IPS DF 4.7 (cell line): ENCODE data around the gene PTPRE.

Experiments used
- DNase-seq: peaks from one replicate; pipeline ENCODE4 v3.0.0-alpha.2; 2013; ENCODE audit warnings: low spot score; ENCODE audit errors: extremely low read depth

The PTPRE gene

DNA sequence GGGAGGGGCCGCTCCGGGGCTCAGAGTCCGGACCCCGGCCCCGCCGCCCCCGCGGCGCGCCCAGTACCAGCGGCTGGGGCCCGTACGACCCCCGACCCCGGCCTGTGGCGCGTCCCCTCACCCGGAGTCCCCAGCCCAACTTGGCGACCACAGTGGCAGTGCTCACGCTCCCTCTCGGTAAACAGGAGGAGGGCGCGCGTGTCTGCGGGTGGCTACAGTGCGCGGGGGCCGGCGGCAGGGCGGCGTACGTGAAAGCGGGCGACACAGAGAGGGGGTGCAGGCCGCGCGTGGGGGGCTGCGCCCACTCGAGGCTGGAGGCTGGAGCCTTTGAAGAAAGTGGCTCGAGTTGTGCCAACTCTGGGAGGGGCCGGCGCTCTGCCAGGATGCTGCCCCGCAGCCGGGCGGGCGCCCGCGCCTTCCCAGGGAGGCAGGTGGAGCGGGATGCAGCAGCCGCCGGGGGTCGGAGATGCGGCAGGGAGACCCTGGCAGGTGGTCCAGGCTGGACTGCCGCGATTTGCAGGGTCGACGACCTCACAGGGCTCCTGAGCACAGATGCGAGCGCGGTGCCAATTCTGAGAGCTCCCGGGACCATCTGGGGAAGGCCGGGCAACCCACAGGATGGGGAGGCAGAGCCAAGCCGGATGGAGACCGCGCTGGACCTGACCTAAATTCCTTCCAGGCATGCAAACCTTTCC, 655 bp downstream of the PTPRE start:
- DNase-seq: no peak

GRCh38 chr10:127908106-127908958, 1.4 kb downstream of the PTPRE start:
- DNase-seq: no peak

- no peak for DNase-seq
These were observed 2.0 kb downstream of the PTPRE start for GRCh38 chr10:127908959-127909267.

DNA sequence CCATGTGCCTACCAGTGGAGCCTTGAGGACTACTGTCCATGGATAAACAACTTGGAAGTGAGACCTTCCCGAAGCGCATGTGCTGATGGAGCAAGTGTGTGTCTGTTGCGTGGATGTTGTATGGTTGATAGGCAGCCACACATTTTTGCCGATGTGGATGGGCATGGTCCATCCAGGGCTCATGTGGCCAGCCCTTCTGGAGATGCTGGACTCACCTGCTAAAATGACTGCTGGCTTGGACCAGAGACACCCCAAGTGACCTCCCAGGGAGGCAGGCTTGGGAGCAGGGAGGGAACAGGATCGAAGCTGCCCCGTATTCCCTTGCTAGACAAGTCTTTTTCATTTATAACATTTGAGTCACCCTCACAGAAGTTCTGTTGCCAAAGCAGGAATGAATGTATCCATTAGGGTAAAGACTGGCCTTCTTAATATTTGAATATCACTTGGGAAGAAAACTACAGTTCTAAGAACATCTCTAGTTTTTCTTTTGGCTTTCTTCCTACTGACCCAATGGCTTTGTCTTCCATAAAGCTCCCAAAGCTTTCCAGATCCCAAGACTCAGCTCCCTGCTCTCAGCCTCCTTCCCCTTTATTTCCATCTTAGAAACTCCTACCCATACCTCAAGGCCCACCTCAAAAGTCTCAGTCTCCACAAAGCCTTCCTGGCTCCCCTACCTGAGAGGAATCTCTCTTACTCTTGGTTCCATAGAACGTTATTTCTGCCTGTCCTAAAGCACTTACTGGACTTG, 3.0 kb downstream of the PTPRE start:
- DNase-seq: no peak

DNA sequence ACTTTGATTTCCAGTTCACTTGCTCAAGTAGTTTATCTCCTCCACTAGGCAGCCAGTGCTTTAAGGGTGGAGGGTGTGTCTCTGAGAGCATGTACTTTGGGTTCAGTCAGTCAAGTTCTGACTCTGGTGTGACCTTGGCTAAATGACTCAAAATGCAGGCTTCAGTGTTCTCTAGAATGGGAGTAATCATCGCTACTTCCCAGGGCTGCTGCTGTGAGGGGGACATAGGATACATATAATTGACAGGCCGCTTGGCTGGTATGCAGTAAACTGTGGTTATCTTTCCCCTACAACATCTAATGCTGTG, 3.5 kb downstream of the PTPRE start:
- DNase-seq: no peak

GRCh38 chr10:127911218-127911866, 4.4 kb downstream of the PTPRE start:
- DNase-seq: no peak

GRCh38 chr10:127911867-127912257, 5.0 kb downstream of the PTPRE start:
- DNase-seq: no peak

DNA sequence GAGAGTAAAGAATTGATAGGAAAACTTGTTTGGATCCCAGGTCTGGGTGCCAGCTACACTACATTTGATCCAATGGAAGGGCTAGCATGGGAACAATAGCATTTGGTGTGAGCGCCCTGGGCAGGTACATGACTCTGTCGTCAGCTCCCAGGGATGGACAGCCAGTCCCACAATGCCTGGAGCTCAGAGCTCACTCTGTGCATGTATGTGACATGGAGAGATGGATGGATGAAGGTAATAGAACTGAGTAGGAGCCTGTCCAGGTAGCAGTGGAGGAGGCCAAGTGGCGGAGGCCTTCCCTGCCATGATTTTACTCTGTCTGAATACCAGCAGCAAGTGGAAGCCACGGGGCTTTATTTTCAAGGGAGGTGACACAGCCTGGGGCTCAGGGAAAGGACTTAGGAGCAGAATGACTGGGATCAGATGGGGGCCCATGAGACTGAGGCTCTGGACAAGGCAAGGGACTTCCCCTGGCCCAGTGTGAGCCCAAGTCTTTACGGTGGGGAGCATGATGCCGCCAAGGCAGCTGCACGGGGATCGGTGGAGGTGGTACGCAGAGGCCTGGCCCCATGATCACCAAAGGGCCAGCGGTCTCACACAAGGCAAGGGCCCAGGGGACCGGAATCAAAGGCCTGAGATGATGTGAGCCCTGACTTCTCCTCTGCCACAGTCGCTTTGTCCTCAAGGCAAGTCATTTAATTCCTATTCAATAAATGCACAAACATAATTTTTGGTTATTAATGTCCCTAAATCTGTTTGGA, 5.9 kb downstream of the PTPRE start:
- DNase-seq: no peak

- no peak for DNase-seq
These were observed 6.5 kb downstream of the PTPRE start for GRCh38 chr10:127913368-127913759.

- DNase-seq: no peak
These were observed 8.4 kb downstream of the PTPRE start for GRCh38 chr10:127915324-127915723.

DNA sequence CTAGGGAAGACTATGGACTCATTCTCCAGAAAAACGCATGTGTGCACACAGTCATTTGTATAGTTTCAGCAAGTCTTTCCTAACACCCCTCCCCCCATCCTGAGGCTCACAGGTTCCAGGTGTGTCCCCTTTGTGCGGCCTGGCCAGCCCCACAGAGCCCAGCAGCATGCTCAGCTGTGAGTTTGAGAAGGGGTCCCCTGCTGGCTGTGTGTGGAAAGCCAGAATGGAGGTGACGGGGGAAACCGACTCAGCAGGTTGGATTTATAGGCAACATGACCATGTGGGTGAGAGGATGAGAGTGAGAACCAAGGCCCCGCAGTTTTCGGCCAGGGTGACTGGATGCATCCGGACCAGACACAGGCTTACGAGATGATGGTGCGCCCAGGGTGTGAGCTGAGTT, 9.9 kb downstream of the PTPRE start:
- no peak for DNase-seq

- DNase-seq: no peak
These were observed 11.7 kb downstream of the PTPRE start for GRCh38 chr10:127918572-127918971.

- DNase-seq: no peak
These were observed 12.7 kb downstream of the PTPRE start for GRCh38 chr10:127919418-127920271.

DNA sequence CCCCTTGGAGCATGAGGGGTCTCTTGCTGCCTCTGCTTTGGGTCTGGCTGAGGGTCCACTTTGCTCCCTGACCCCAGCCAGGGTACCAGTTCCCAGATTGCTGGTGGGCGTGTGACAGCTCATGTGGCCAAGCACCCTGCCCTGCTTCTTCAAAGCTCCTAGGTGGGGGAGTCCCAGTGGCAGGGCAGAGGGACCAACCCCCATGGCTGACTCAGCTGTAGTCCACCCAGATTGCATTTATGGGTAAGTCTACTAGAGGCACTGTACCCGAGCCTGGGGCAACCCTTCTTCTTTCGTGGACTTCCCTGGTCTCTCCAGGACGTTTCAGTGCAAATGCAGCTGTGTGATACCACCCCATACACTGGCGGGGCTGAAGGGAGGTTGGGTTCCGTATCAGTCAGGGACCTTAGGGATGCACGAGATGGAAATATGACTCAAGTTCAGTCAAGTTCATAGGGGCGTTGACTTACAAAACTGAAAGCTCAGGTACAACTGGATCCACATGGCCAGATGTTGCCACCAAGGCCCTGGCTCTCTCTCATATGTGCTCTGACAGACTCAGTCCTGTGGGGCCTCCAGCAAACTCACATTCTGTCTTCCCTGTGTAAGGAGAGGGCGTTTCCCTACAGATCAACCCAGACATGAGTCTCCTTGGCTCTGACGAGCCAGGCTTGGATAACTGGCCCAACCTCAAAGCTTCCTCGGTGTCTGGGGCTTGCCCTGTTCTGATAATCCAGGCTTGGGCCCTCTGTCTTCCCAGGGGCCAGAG, 13.6 kb downstream of the PTPRE start:
- DNase-seq: no peak

- no peak for DNase-seq
These were observed 14.3 kb downstream of the PTPRE start for GRCh38 chr10:127921075-127921752.

GRCh38 chr10:127921753-127922145, 14.8 kb downstream of the PTPRE start:
- no peak for DNase-seq

DNA sequence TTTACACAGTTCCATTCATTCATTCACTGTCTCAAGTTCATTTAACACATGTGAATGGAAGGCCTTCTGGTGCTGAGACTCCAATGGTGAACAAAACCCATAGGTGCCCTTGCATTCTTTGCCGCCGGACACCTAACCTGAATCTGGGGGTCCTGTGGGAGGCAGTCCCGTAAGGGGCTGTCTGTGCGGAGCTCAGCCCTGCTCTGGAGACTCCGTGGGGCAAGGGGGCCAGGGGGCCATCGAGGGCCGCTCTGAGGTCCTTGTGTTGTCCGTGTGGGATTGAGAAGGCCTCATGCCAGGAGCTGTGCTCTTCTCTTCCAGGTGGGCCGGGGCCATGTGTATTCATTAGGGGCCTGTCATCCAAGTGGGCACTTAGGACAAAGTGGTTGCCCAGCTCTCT, 15.3 kb downstream of the PTPRE start:
- no peak for DNase-seq

DNA sequence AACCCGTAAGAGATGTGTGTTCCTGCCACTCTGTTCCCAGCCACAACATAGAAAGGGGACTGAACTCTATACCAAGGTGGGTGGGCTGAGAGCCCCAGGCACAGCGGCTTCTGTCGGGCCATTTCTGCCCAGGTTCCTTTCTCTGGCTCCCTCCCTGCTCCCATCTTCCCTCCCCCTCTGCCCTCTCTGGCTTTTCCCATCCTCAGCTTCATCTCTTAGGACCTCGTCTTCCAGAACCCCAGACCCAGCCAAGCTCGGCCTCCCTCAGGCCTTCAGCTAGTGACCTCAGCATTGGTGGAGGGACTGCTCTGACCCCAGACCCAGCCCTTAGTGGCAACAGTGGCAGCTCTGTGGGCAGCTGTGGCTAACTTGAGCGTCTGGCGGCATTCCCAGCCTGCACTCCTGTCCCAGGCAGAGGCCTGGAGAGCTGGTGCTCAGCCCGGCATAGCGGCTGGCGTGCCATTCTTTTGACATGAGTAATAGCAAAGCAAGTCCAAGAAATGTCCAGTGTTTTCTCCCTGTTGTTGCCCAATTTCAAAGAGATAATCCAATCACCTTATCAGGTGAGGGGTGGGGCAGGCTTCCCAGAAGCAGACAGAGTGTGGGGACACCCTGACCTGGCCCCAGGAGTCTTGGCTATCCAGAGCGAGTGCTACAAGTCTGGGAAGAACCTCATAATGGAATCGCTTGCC, 15.9 kb downstream of the PTPRE start:
- DNase-seq: no peak
